Testis (tissue), 3 donors: ENCODE data around the gene CFAP46. TPM values are rescaled to one million over a fixed set of nuclear protein-coding genes. Genes with fewer than 3 reads are reported as not detected.

ENCODE experiments used
- DNase-seq: peaks from one replicate; pipeline ENCODE4 v3.0.0-alpha.2; 2019
- H3K27ac ChIP-seq, 2 donors: fragments of 200-600 bp; sonication (generic); one replicate each; pipeline ENCODE4 v1.5.1; 2019
- H3K27me3 ChIP-seq: fragments of 200-600 bp; sonication (generic); one replicate; pipeline ENCODE4 v1.5.1; 2019
- H3K36me3 ChIP-seq: fragments of 200-600 bp; sonication (generic); one replicate; pipeline ENCODE4 v1.5.1; 2017; ENCODE audit warnings: low read depth; ENCODE audit errors: missing control alignments
- H3K4me1 ChIP-seq: fragments of 200-600 bp; sonication (generic); one replicate; pipeline ENCODE4 v1.5.1; 2019
- H3K4me3 ChIP-seq, 2 donors: fragments of 200-600 bp; sonication (generic); one replicate each; pipeline ENCODE4 v1.5.1; 2017 to 2019
- H3K9me3 ChIP-seq: fragments of 200-600 bp; sonication (generic); one replicate; pipeline ENCODE4 v1.5.1; 2017
- POLR2A ChIP-seq: fragments of 450-650 bp; IDR thresholded peaks from one replicate; pipeline ENCODE4 v1.6.1; 2017; ENCODE audit warnings: antibody characterized with exemption, mild to moderate bottlenecking, moderate library complexity
- WGBS, 2 donors: methylation state at CpG; one replicate each; pipeline ENCODE4 v1.1.5; 2018; 5-methylcytosine and 5-hydroxymethylcytosine counted together
- intact Hi-C: fragments of 100-400 bp; cut with DNase I; formaldehyde crosslinking; loops from one replicate; pipeline ENCODE4 v1.15.1; 2023; ENCODE audit warnings: low total_unique reads
- polyA plus RNA-seq: library from polyadenylated mRNA; stranded (reverse); fragments of 350-450 nt; fragmentation: Illumina TruSeq; extraction: RNeasy Lipid Tissue Mini Kit (QIAGEN cat#74804); gene quantifications from one replicate; pipeline ENCODE4 v1.2.3, GENCODE V29; 2014; ENCODE audit warnings: low read depth, low replicate concordance; ENCODE audit not compliant: insufficient read depth
- total RNA-seq, 2 donors: library from RNA; depleted of rRNA; stranded (reverse); fragments of >200 nt; gene quantifications; one replicate each; pipeline ENCODE4 v1.2.3, GENCODE V29; 2016
- TF ChIP-seq, protein P1 (sequence below), 3 experiments: fragments of 450-650 bp in 2 of 3; fragments of 200-600 bp in 1 of 3; sonication (generic) in 1 of 3; IDR thresholded peaks; one replicate each; pipeline ENCODE4 v1.5.1; 2016 to 2019; ENCODE audit warnings: antibody characterized with exemption in 3 of 3, mild to moderate bottlenecking in 2 of 3, moderate library complexity in 1 of 3

The CFAP46 gene
- total and polyA plus RNA-seq, 3 donors from 2014 or later = 36.0 to 67.6 (median 59.0) TPM

DNA sequence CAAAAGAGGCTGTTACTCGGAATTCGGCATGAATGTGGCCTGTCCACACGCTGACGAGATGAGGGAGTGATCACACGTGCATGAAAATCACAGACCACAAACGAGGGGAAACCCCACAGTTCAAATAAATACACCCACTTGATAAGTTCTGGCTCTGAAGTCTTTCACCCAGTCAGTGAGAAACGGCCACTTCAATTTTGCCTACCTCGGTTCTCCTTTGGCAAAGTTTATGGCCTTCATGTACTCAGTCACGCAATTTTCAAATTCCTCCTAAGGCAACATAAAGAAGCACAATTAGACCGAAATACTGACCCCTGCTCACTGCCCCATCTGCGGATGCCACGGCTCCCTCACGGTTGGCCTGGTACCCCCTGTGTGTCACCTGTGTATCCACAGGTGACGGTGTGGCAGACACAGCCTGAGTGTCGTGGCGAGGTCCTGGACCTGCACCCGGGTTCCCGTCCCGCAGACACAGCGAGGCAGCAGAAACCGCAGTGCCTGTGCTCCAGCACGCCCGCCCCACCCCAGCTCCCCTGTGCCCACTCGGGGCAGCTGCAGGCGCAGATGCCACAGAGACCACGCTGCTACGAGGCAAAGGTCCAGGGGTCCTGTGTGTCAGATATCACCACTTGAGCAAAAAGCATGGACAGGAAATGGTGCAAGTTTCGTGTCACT is 1.4 kb downstream of the CFAP46 start:
- no peak overlapping the region for H3K4me3 ChIP-seq
- DNase-seq = no peak
- WGBS, 2 donors = 81 to 93% methylated on average over 16 to 28 of the region's 28 CpGs
- peaks cover 10% of the 10 kb centered on the region for H3K4me1 ChIP-seq
- TF ChIP-seq, protein P1, sequence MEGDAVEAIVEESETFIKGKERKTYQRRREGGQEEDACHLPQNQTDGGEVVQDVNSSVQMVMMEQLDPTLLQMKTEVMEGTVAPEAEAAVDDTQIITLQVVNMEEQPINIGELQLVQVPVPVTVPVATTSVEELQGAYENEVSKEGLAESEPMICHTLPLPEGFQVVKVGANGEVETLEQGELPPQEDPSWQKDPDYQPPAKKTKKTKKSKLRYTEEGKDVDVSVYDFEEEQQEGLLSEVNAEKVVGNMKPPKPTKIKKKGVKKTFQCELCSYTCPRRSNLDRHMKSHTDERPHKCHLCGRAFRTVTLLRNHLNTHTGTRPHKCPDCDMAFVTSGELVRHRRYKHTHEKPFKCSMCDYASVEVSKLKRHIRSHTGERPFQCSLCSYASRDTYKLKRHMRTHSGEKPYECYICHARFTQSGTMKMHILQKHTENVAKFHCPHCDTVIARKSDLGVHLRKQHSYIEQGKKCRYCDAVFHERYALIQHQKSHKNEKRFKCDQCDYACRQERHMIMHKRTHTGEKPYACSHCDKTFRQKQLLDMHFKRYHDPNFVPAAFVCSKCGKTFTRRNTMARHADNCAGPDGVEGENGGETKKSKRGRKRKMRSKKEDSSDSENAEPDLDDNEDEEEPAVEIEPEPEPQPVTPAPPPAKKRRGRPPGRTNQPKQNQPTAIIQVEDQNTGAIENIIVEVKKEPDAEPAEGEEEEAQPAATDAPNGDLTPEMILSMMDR (IDR thresholded peaks at IDR 0.05) = no peak
- no peak for TF ChIP-seq POLR2A
- H3K9me3 ChIP-seq = no peaks in the 10 kb centered on the region
- intact Hi-C loops = no loop called here
- no peak overlapping the region for H3K27ac ChIP-seq
- H3K27me3 ChIP-seq = no peaks in the 10 kb centered on the region
- no peaks in the 10 kb centered on the region for H3K36me3 ChIP-seq

DNA sequence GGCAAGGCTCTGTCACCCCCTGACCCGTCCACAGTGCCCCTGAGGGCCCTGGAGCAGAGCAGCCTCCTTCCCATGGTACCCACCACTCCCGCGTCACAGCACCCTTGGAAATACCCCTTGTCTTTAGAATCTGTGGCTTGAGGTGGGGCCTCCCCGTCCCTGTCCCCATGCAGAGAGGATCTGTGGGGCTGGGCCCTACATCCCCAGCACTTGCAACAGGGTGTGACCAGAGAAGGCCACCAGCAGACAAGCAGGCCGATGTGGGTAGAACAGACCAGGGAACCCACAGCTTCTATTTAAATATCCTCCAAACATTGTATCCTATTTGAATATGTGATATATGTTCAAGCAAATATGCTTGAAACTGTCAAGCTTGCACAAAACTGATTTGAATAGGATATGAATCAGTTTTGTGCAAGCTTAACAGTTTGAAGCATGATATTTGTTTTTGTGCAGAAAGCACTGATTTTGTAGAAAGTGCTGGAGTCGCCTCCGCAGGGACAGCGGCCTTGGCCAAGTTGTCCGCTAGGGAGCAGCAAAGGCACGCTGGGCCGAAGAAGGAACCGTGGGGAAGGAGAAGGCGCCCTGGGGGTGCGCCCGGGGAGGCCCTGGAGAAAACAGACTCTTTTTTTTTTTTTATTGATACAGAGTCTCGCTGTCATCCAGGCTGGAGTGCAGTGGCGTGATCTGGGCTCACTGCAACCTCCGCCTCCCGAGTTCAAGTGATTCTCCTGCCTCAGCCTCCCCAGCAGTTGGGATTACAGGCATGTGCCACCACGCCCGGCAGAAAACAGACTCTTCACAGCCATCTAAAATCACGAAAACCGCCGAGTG is 2.2 kb downstream of the CFAP46 start:
- H3K27ac ChIP-seq = no peak overlapping the region
- no peaks in the 10 kb centered on the region for H3K36me3 ChIP-seq
- no peaks in the 10 kb centered on the region for H3K27me3 ChIP-seq
- DNase-seq = peak; percentile 53
- intact Hi-C loops = no loop called here
- H3K9me3 ChIP-seq = no peaks in the 10 kb centered on the region
- H3K4me3 ChIP-seq = no peak overlapping the region
- WGBS, 2 donors = 57 to 67% methylated on average over 23 to 24 of the region's 24 CpGs
- H3K4me1 ChIP-seq = peaks cover 10% of the 10 kb centered on the region
- TF ChIP-seq POLR2A = no peak
- TF ChIP-seq, protein P1 (IDR thresholded peaks at IDR 0.05) = peak; percentile 36 to 70 (median 54)

DNA sequence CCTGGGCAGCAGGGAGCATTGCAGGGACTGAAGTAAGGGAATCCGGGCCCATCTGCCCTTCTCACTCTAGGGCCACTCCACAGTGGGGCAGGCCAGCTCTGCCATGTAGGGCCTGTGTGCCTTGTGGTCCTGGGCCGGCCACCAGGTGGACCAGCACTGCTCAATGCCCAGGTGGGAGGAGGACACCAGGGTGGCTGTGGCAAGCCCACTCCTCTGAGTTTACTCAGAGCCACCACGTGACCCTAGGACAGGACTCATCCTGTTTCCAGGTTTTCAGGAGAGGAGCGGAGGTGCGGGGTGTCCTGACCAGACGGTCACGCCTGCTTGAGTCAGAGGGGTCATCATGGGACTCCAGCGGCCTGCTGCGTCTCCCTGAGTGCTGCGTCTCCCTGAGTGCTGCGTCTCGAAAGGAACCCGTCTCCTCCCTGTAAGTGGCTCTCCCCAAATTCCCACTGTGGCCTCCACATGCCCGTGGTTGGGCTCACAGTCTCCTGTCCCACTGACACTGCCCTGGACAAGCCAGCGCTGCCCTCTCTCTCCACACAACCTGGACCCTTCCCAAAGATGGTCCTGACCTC is 2.9 kb downstream of the CFAP46 start:
- no peak for DNase-seq
- H3K9me3 ChIP-seq = no peaks in the 10 kb centered on the region
- intact Hi-C loops = no loop called here
- TF ChIP-seq, protein P1 (IDR thresholded peaks at IDR 0.05) = no peak
- TF ChIP-seq POLR2A = no peak
- 94 to 98% methylated on average over 5 to 15 of the region's 15 CpGs for WGBS, 2 donors
- no peak overlapping the region for H3K4me3 ChIP-seq
- peaks cover 10% of the 10 kb centered on the region for H3K4me1 ChIP-seq
- no peaks in the 10 kb centered on the region for H3K27me3 ChIP-seq
- H3K36me3 ChIP-seq = no peaks in the 10 kb centered on the region
- H3K27ac ChIP-seq = no peak overlapping the region

DNA sequence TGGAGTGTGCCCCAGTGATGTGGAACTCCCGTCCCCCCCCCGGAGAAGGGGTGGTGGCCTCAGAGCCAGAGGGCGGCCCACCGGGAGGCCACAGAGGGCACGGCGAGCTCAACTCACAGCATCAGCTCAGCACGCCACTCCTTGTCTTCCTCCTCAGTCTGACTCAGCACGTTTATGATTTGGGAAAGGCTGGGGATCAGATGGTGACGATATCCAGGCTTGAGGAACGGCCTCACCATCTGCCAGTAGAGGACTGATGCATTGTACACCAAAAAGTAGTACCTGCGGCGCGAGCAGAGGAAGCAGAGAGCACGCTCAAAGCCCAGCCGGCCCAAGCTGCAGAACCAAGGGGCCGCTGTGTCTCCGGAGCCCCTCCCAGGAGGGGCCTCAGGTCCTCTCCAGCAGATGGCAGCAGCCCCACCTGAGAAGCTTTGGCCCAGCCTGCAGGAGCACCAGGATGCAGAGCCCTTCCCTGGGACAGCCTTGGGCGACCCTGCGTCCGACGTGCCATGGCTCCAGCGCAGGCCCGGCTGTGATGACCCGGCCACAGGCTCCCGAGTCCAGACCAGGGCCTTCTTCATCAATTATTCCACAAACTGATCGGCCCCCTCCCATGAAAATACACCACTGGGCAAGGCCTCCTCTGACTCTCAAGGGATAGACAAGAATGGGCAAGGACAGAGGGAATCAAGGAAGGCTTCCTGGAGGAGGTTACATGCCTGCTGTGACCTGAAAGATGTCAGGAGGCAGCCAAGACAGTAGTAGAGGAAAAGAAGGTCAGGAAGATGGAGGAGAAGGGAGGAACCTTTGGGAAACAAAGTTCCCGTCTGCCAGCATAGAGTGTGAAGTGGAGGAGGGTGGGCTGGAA is 3.7 kb downstream of the CFAP46 start:
- Histone ChIP-seq H3K27ac (no peak overlapping the region), H3K4me3 (no peak overlapping the region), H3K9me3 (no peaks in the 10 kb centered on the region), H3K4me1 (peaks cover 10% of the 10 kb centered on the region), H3K36me3 (no peaks in the 10 kb centered on the region), H3K27me3 (no peaks in the 10 kb centered on the region)
- no peak for TF ChIP-seq POLR2A
- TF ChIP-seq, protein P1 (IDR thresholded peaks at IDR 0.05) = no peak
- DNase-seq = no peak
- intact Hi-C loops = no loop called here
- 73 to 78% methylated on average over 9 to 27 of the region's 27 CpGs for WGBS, 2 donors
